Stimulated activated CD8-positive, alpha-beta memory T cell treated with anti-CD3 and anti-CD28 coated beads, Interleukin-12 subunit alpha, Interleukin-12 subunit beta, amount 100 ng/mL, for 24 hours (primary cell): ENCODE data around the gene GMFB.
"Not testable (repeated sequence)": the region's sequence is repeated elsewhere in the genome, so short reads cannot be mapped to it uniquely, and the experiment has no call there.

ENCODE experiments used
- DNase-seq: peaks from one replicate; pipeline ENCODE4 v3.0.0-alpha.2; 2020; ENCODE audit errors: extremely low read depth

The GMFB gene

DNA sequence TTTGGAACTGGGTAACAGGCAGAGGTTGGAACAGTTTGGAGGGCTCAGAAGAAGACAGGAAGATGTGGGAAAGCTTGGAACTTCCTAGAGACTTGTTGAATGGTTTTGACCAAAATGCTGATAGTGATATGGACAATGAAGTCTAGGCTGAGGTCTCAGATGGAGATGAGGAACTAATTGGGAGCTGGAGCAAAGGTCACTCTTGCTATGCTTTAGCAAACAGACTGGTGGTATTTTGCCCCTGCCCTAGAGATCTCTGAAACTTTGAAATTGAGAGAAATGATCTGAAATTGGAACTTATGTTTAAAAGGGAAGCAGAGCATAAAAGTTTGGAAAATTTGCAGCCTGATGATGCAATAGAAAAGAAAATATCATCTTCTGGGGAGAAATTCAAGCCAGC, 30.2 kb downstream of the GMFB start:
- not testable (repeated sequence) for DNase-seq

DNA sequence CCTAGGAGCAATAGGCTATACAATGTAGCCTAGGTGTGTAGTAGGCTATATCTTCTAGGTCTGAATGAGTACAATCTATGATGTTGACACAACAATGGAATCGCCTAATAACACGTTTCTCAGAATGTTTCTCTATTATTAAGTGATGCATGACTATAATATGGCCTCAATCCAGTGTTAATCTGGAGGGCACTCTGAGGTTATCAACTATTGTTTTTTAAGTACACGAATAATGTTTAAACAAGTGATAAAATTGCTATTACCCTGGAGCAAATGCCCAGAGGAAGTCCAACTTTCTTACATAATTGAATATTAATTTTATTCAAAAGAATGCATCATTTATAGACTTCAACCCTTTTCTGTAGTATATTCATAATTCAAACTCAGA, 31.2 kb downstream of the GMFB start:
- no peak for DNase-seq

DNA sequence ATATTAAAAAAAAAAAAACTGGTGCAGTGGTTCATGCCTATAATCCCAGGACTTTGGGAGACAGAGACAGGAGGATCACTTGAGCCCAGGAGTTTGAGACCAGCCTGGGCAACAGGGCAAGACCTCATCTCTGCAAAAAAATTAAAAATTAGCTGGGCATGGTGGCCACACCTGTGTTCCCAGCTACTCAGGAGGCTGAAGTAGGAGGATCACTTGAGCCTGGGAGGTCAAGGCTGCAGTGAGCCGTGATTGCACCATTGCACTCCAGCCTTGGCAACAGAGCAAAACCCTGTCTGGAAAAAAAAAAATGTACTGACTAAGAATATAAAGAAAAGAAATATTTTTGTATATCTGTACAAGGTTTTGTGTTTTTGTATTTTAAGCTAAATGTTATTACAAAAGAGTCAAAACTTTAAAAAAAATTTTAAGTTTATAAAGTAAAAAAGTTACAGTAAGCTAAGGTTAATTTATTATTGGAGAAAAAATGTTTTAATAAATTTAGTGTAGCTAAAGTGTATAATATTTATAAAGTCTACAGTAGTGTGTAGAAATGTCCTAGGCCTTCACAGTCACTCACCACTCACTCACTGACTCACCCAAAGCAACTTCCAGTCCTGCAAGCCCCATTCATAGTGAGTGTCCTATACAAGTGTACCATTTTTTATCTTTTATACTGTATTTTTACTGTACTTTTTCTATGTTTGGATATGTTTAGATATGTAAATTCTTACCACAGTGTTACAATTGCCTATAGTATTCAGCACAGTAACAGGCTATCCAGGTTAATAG, 31.8 kb downstream of the GMFB start:
- not testable (repeated sequence) for DNase-seq

DNA sequence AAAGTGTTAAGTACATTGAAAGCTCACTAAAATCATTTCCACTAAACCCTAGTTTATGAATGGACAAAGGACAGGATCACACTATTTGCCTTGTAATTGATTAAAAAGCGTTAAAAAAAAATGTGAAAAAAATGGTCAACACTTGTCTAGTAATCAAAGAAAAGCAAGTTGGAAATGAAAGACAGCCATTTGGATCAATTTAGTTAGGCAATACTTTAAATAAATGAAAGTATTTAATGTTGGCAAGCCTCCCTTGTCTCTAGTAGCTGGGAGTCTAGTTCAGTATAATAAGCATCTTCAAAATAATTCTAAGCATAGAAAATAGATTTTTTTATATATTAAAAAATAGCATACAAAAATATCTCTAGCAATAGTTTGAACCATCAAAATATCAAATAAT, 33.4 kb downstream of the GMFB start:
- DNase-seq = no peak

DNA sequence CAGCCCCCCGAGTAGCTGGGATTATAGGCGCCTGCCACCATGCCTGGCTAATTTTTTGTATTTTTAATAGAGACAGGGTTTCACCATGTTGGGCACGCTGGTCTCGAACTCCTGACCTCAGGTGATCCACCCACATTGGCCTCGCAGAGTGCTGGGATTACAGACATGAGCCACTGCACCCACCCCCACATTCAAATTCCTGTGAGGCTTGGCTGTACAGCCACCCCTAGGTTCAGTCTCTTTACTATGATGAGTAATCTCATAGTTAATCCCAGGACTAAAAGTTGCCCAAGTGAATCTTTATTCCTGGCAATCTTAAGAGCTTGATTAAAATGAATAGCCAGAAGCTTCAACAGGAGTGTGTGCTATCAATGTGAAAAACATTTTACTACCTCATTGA, 34.8 kb downstream of the GMFB start:
- not testable (repeated sequence) for DNase-seq

DNA sequence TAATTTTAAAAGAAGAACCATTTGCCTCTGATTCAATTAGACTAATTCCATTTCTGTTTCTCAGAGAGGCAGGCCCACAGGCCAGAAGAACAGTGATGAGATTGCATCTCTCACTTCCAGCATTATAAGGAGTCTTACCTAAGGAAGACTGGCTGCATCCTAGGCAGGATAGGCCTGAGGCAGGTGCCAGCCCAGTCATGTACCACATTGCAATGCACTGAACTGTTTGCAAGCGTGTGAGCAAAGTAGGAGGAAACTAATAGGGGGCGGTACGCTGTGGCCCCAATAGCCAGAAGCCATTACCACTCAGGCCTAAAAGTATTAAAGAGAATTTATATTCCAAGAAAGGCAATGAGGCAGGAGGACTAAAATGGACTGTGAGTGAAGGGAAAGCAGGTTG, 35.5 kb downstream of the GMFB start:
- DNase-seq = no peak

DNA sequence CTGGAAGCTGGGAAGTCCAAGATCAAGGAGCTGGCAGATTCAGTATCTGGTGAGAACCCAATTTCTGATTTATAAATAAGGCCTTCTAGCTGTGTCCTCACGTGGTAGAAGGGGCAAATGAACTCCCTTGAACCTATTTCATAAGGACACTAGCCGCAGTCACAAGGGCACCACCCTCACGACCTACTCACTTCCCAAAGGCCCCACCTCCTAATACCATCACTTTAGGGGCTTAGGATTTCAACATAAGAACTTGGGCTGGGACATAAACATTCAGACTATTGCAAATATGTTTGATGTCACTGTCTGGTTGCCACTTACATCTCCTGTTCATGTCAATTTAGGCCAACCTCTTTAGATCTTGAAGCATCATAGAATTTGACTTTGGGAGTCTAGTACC, 36.8 kb downstream of the GMFB start:
- DNase-seq = no peak

DNA sequence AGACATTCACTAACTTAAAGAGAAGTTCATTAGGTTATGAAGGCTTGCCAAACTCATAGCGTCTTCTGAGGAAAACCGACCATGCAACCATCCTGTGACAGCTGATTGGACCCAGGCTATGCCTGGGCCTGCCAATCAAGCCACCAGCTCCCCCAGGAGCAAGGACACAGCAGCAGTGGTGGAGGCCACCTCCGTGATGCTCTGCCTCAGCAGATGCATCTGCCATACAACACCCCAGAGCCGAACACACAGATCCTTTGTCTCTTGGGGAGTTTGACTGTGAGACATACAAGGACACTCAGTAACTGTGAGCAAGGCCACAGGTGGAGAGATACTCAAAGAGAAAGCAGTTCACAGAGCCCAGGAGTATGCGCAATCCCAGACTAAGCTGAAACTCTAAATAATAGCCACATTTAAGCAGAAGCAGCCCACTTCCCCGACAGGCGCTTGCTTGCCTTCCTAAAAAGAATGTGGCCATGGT, 37.6 kb downstream of the GMFB start:
- DNase-seq = no peak

DNA sequence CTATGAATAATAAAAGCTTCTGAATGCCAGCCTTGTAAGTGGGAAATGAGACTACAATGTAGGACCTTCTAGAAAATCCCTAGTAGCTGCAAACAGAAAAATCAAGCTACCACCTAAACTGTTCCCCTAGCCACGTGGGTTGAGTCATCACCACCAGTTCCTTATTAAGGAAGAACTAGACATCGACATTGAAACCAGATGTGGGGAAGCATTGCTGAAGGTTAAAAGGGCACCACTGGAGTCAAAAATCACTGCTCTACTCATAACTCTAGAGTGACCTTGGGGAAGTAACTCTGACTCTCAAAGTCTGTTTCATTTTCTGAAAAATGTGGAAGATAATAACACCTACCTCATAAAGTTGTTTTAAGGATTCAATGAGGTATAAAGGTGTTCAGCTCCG, 38.2 kb downstream of the GMFB start:
- no peak for DNase-seq

DNA sequence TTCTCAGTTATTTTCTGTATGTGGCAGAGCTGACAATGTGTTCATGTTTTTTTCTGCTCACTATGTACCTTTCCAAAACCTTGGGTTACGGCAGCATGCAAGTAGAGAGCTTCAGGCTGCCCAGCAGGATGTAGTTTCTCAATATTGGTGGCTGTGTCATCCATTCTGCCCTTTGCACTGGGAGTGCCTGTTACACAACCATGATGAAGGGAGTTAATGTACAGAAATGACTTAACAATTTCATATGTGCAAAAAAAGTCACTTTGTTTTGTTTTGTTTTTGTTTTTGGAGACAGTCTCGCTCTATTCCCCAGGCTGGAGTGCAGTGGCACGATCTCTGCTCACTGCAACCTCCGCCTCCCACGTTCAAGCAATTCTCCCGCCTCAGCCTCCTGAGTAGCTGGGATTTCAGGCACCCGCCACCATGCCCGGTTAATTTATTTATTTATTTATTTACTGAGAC, 41.5 kb downstream of the GMFB start:
- no peak for DNase-seq

DNA sequence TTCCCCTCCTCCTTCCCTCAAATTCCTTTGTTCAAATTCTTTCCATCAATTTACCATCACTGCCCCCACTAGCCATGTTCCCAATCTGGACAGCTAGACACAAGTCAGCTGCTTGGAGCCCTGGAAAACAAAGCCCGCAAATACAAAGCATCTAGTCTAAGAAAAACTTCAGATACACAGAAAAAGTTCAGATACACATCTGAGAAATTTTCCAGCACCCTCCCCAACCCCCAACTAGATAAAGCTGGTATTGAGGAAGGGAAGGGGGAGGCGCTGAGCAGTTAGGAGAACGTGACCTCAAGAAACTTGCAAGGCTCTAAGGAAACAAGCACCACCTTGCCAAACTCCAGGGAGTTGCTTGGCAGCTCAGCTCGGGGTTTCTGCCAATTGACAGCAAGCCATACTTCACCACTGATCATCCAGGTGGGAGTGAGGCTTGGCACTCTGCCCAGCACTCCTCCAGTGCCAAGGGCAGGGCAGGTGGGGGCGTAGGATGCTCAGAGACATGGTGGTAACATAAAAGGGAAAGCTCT, 42.6 kb downstream of the GMFB start:
- no peak for DNase-seq

DNA sequence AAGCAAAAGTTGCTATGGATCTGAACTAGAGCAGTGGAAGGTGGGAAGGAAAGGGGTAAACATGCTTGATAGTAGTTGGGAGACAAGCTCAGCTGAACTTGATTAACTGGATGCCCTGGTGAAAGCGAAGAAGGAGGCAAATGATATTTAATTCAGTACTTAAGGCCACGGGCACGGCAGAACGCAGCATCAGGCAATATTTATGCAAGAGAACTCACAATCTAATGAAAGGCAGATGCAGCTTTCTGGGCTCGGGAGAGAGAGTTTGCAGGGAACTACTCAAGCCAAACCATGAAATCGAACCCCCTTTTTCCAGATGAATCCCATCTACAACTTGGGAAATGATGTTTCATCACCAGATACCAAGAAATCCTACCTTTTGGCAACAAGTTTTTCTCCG, 44.1 kb downstream of the GMFB start:
- DNase-seq = no peak

DNA sequence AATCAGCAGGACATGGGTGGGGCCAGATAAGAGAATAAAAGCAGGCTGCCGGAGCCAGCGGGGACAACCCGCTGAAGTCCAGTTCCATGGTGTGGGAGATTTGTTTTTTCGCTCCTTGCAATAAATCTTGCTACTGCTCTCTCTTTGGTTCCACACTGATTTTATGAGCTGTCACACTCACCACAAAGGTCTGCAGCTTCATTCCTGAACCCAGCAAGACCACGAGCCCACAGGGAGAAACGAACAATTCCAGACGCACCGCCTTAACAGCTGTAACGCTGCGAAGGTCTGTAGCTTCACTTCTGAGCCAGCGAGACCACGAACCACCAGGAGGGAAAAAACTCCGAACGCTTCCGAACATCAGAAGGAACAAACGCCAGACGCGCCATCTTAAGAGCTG, 44.8 kb downstream of the GMFB start:
- no peak for DNase-seq

DNA sequence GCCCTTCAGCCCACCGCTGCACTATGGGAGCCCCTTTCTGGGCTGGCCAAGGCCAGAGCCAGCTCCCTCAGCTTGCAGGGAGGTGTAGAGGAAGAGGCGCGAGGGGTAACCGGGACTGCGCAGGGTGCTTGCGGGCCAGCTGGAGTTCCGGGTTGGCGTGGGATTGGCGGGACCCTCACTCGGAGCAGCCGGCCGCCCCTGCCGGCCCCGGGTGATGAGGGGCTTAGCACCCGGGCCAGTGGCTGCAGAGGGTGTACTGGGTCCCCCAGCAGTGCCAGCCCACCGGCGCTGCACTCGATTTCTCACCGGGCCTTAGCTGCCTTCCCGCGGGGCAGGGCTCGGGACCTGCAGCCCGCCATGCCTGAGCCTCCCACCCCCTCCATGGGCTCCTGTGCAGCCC, 45.8 kb downstream of the GMFB start:
- not testable (repeated sequence) for DNase-seq

DNA sequence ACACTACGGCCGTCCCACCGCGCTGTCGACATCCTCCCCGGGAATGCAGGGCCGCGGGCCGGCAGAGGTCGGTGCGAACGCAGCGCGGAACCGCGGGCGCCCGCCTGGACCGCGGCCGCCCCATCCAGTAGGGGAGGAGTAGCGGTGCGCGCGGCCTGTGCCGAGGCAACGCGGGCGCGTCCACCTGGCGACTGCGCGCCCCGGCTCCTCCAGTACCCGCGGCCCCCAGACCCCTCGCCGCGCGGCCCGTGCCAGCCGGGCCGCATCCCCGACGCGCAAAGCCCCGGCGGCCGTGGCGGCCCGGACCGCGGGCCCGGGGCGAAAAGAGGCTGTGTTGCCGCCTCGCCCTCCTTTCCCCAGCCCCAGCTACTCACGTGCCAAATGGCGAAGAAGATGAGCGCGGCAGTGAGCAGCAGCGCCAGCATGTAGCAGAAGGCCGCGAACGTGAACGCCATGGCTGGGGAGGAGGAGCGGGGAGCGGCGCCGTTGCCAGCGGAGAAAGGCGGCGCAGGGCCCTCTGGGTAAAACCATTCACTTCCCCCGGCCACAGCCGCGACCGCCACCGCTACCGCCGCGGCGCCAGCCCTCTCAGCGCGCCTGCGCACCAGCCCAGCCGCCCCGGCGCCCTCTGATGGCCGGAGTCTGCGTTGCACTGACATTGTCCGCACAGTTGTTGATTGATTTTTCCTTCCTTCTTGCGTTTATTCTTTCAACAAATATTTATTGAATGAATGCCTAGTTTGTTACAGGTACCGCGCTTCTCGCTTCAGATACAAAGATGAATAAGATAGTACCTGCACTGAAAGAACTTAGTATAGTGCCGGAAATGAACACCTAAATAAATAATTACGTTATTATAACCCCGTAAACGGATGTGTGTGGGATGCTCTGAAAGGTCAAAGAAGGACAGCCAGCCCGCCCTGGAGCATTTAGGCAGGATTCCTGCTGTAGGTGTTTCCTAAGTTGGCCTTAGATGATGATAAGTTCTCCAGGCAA, 47.6 kb downstream of the GMFB start, which contains the start of gene CNIH1:
CNIH1 (minus strand) TSS at position 502 of the 996 bp plus-strand sequence; CDS start at position 455, 47 bp downstream.
- peak; percentile 81 for DNase-seq

DNA sequence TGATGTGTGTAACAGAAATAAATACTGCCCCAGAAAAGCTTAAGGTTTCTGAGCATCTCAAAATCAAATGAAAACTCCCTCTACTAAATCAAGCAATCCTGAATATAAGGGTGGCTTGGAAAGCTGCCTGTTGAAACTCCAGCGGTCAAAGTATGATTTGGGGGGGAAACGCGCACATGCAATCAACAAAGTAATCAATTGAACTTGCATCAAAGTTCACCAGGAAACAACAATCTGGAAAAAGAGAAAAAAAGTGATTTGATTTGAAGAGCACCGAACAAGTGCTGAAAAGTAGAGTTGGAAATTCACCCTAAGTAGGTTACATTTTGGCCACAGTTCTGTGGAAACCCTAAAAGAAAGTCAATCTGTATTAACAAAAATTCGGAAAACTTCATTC, 48.3 kb downstream of the GMFB start:
- no peak for DNase-seq

DNA sequence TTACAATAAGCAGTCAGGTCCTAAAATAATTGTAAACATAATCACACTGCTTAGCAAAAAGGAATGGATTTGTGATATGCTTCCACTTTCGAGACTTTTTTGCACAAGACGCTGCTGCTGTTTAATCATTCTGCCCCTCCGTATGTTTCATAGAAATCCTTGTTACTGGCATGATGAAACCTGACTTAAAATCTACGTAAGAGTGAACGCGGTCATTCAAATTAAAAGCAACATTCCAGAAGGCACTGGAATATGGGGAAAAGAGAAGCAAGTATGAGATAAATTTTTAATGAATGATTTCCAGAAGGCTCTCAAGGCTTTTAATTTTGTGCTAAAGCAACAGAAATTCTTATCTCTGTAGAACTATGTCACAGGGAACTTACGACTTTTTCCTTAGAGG, 48.7 kb downstream of the GMFB start:
- DNase-seq = no peak

DNA sequence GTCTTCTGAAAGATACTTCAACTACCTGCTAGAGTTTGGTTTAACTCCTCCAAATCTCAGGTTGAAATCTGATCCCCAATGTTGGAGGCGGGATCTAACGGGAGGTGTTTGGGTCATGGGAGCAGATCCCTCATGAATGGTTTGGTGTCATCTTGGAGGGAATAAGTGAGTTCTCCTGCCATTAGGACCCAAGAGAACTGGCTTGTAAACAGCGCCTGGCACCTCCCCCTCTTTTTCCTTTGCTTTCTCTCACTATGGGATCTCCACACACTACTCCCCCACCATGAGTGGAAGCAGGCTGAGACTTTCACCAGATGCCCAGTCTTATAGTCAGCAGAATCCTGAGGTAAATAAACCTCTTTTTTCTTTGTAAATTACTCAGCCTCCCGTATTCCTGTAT, 50.1 kb downstream of the GMFB start:
- DNase-seq = no peak

DNA sequence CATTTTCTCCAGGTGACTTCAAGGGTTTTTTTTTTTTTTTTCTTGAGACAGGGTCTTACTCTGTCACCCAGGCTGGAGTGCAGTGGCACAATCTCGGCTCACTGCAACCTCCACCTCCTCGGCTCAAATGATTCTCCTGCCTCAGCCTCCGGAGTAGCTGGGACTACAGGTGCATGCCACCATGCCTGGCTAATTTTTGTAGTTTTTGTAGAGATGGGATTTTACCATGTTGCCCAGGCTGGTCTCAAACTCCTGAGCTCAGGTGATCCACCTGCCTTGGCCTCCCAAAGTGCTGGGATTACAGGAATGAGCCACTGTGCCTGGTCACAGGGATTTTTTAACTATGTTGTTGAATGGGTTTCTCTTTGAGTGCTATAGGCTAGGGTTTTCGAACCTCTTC, 50.8 kb downstream of the GMFB start:
- not testable (repeated sequence) for DNase-seq

DNA sequence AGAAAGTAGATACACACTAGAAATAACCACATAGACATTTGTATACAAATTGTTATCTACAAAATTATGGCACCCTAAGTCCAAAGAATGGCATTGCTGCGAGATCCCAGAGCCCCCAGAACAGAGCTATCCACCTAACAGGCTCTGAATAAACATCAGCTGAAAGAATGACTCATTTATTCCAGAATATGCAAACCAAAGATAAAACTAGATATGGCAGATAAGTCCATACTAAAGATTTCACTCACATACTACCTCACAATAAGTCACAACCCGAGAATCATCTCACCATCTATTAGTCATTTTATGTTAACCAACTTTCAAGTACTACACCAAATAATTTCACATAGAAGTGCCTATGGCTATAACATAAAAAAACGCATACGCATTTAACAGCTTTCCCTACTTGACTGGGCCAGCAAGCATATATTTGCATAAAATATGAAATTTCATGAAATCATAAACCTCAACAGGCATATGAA, 53.2 kb downstream of the GMFB start:
- DNase-seq = no peak

DNA sequence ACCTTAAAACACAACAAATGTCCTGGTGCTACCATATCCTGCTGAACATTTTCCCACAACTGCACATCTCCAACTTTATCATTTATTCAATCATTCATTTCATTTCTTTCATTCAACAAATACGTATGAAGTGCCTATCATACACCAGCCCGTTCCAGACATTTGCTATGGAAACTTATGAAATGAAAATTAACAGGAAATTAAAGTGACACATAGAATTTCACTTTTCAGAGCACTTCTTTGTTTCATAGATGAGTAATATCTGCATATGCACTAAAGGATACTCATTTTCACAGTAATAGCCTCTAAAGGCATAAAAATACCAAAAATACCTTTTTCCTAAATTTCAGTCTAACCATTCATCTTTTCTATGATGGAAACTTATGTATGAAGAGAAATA, 60.3 kb downstream of the GMFB start:
- DNase-seq = no peak

DNA sequence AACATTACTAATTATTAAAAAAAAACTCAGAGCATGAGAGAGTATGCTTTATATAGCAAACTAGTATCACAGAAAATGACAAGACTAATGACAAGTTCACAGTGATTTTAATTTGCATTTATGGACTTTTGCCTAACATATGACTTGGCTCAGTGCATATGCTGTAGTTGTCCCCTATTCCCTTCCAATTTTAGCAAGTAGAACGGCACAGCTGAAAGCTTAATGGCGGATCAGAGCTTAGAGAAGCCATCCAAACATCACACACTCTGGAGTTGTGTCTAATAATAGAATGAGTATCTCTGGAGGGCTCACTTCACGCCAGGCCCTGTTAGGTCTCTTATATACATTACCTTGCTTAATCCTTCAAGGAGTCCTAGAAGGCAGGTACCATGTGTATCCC, 60.9 kb downstream of the GMFB start:
- DNase-seq = no peak
